HCEC 1CT (cell line): ENCODE measurements around the gene NSMCE1.

Experiments
- DNase-seq: peaks from one replicate; pipeline ENCODE4 v3.0.0-alpha.2; 2017

Gene NSMCE1

GRCh38 chr16:27191352-27191924 is 77.1 kb downstream of the NSMCE1 start:
- no peak for DNase-seq

GRCh38 chr16:27190316-27190871 is 78.2 kb downstream of the NSMCE1 start:
- DNase-seq: no peak

GRCh38 chr16:27189335-27189972 is 79.1 kb downstream of the NSMCE1 start:
- no peak for DNase-seq

GRCh38 chr16:27188633-27189032 is 79.9 kb downstream of the NSMCE1 start:
- no peak for DNase-seq

- DNase-seq: no peak
Observed at GRCh38 chr16:27185776-27186130, 82.8 kb downstream of the NSMCE1 start.

GRCh38 chr16:27182906-27183405 is 85.6 kb downstream of the NSMCE1 start:
- DNase-seq: no peak

- DNase-seq: no peak
Observed at GRCh38 chr16:27181019-27181790, 87.4 kb downstream of the NSMCE1 start.

- peak; percentile 68 for DNase-seq
Observed at GRCh38 chr16:27179500-27180072, 89.0 kb downstream of the NSMCE1 start.

GRCh38 chr16:27177031-27177774 is 91.4 kb downstream of the NSMCE1 start:
- peak; percentile 87 for DNase-seq

GRCh38 chr16:27175888-27176287 is 92.7 kb downstream of the NSMCE1 start:
- no peak for DNase-seq
